NCI-H1048 (cell line): ENCODE data around the gene NYAP2.

Source experiments
- DNase-seq: peaks from one replicate; lab custom pipeline; 2025; lab: John Stamatoyannopoulos, UW

NYAP2 gene

DNA sequence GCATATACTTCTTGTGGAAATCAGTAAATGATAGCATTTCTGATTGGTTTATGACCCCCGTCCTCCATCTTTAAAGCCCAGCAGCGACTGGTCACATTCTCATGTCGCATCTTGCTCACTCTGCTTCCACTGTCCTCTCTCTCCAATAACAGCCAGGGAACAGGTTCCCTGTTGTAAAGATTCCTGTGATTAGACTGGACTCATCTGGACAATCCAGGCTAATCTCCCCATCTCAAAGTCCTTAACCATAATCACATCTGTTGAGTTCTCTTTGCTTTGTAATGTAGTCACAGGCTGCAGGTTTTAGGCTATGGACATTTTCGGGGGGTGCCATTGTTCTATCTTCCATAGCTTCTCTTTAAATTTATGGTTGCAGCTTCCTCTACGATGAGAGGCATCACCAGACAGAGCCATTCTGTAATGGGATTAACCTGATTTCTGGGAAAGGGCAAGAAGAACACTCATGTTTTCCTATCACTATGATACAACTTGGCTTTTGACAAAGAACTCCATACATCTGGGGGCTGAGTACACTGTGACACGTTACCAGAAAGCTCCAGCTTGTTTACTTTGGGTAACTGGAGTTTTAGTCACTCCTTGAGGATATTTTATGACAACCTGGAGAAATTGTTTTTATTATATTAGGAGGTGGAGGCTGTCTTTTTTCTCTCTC lies 159.0 kb downstream of the NYAP2 start:
- DNase-seq, result no peak

- no peak for DNase-seq
Observed at GRCh38 chr2:225559072-225559415, 159.5 kb downstream of the NYAP2 start.

DNA sequence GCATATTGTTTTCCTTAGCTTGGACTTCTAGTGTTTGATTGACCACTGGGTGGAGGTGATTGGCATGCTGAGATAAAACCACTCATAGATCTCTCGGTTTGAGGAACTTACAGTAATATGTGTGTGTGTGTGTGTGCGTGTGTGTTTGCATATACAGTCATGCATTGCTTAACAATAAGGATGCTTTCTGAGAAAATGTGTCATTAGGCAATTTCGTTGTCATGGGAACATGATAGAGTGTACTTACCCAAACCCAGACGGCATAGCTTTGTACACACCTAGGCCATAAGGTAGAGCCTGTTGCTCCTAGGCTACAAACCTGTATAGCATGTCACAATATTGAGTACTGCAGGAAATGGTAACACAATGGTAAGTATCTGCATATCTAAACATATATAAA lies 167.3 kb downstream of the NYAP2 start:
- DNase-seq, result no peak

DNA sequence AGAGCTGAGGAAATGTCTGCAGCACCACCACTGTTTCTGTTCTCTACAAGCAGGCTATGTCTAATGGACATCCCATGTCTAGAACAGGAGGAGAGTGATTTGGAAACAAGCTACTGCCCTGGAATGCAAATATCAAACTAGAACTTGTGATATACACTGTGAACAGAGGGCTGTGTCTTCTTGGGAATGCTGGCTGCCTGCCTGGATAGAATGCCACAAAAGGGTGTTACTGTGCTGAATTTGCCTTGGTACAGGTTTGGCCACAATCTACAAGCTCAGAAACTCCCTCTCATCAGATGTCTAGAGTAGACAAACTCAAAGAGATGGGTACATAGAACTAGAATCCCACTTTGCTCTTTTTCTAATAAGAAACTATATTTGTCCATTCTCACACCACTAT lies 170.5 kb downstream of the NYAP2 start:
- DNase-seq, result no peak

- DNase-seq, result no peak
Observed at GRCh38 chr2:225573603-225574002, 174.1 kb downstream of the NYAP2 start.

- DNase-seq, result no peak
Observed at GRCh38 chr2:225574582-225575138, 175.2 kb downstream of the NYAP2 start.

DNA sequence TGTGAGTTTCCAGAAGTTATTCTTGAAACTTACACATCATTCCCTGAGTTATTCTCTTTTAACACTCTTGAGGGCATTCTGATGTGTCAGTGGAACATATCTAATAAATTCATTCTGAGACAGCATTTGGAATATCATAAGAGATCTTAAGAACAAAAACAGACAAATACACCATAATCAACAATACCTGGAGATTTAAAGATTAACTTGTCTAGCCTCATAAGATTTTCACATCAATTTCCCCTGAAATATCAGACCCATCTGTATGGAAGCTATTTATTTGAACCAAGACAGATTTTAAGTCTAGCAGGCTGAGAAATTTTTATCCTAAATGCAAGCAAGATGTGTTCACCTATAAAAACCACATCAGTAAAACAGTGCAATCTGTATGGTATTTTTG lies 181.6 kb downstream of the NYAP2 start:
- DNase-seq, result no peak

DNA sequence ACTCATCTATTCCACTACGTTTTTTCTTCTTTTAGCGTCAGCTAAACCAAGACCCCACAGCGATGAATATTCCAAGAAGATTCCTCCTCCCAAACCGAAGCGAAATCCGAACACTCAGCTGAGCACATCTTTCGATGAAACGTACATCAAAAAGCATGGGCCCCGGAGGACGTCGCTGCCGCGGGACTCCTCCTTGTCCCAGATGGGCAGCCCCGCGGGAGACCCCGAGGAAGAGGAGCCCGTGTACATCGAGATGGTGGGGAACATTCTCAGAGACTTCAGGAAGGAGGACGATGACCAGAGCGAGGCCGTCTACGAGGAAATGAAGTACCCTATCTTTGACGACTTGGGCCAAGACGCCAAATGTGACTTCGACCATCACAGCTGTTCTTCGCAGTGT lies 182.4 kb downstream of the NYAP2 start:
- no peak for DNase-seq

- DNase-seq, result no peak
Observed at GRCh38 chr2:225582355-225583116, 183.0 kb downstream of the NYAP2 start.

DNA sequence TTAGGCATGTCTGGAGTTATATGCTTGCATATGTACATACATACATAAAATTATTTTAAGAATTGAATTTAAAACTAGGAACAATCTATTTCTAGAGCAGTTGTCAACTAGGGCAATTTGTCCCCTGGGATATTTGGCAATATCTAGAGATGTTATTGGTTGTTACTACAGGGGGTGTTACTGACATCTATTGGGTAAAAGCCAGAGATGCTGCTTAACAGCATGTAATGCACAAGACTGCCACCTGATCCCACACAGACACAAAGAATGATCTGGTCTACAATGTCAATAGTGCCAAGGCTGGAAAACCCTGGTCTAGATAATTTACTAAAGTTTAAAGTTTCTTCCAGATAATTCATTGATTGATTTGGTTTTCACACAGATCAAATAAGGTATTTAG lies 185.3 kb downstream of the NYAP2 start:
- DNase-seq, result no peak

DNA sequence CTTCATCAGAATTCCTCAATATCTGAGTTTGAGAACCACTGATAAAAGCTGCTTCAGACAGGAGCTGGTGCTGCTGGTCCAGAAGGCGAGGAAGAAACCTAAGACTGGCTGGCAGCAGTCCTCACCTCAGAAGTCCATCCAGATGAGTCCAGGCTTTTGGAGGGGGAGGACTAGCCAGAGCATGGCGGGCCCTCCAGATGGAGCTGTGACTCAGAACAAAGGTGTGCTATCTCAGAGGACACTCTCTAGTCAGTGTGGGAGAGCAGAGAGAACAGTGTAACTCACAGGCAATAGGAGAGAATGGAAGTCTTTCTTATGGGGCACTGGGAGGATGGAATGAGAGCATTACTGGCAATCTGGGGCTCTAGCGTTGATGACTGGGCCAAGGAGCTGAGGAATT lies 191.4 kb downstream of the NYAP2 start:
- no peak for DNase-seq

GRCh38 chr2:225597911-225598310 lies 198.4 kb downstream of the NYAP2 start:
- DNase-seq, result no peak

- DNase-seq, result no peak
Observed at GRCh38 chr2:225598426-225598825, 198.9 kb downstream of the NYAP2 start.

GRCh38 chr2:225598897-225599296 lies 199.4 kb downstream of the NYAP2 start:
- no peak for DNase-seq

DNA sequence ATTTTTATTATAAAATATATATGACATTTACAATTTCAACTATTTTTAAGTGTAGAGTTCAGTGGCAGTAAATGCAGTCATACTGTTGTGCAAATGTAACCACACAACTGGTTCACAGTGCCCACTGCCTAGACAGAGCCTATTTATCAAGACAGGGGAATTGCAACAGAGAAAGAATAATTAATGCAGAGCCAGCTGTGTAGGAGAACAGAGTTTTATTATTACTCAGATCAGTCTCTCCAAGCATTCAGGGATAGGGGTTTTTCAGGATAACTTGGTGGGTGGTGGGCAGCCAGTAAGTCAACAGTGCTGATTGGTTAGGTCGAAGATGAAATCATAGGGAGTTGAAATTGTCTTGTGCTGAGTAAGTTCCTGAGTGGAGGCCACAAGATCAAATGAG lies 200.3 kb downstream of the NYAP2 start:
- DNase-seq, result no peak

DNA sequence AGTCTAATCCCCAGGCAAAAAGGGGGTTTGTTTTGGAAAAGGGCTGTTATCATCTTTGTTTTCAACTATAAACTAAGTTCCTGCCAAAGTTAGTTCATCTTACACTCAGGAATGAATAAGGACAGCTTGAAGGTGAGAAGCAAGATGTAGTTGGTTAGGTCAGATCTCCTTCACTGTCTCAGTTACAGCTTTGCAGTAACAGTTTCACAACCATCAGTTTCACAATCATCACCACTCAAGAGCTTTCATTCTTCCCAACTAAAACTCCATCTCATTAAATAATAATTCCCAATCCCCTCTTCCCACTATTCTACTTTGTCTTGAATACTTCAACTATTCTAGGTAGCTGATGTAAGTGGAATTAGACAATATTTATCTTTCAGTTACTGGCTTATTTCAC lies 200.9 kb downstream of the NYAP2 start:
- no peak for DNase-seq

GRCh38 chr2:225600865-225601264 lies 201.4 kb downstream of the NYAP2 start:
- DNase-seq, result no peak

DNA sequence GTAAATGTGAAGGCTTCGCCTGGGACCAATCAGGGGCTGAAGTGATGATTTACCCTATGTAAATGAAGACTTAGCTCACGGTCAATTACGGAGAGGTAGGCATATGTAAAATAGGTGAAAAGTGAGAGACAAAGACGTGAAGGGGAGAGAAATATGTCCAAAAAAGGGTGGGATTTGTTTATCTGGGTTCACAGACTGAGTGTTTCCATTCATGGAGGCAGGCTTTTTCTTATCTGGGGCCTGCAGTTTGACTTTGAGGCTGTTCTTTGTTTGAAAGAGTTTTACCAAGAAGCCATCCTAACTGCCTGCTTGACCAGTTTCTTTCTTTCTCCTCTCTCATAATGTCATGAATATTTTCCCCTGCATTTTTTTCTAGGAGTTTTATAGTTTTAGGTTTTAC lies 202.7 kb downstream of the NYAP2 start:
- no peak for DNase-seq

DNA sequence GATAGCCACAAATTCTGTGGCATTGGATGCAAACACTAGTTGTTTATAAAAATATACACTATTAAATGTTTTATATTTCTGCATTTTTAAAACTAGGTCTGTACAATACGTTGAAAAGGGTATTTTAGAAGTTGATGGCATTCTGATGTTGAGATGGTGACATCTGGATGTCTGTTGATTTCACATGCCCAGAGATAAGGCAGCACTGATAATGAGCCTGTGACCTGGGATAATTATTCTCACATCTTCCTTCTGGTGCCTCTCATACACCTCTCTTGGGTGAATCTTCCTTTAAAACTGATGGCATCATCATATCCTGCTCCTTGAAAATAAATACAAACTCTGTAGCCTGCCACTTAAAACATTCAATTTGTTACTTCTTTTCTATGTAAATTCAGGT lies 208.6 kb downstream of the NYAP2 start:
- no peak for DNase-seq

DNA sequence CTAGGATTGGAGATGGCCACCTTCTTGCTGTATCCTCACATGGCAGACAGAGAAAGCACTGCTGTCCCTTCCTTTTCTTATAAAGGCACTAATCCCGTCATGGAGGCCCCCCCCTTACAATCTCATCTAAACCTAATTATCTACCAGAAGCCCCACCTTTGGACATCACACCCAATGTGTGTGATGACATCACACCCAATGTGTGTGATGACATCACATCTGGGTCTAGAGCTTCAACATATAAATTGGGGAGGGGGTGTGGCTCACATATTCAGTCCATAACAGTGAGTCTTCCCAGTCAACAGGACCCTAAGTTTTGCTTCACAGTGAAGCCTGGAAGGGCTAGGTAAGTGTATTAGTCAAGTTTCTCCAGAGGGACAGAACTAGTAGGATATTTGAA lies 213.1 kb downstream of the NYAP2 start:
- no peak for DNase-seq

DNA sequence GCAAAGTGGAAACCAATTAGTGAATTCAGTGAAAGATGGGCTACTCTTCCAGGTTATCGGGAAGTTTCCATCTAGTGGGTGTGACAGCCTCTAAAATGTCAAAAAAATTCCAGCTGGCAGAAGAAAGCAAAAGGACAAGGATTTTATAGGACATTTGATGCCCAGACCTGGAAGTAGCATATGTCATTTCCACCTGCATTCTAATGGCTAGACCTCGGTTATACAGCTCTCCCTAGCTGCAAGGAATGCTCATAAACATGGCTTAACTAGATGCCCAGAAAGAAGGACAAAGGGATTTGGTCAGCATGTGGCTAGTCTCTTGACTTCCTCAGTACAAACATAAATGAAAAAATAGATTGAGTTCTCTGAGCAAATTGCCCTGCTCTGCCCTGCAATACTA lies 215.4 kb downstream of the NYAP2 start:
- no peak for DNase-seq

- DNase-seq, result no peak
Observed at GRCh38 chr2:225615514-225615913, 216.0 kb downstream of the NYAP2 start.

DNA sequence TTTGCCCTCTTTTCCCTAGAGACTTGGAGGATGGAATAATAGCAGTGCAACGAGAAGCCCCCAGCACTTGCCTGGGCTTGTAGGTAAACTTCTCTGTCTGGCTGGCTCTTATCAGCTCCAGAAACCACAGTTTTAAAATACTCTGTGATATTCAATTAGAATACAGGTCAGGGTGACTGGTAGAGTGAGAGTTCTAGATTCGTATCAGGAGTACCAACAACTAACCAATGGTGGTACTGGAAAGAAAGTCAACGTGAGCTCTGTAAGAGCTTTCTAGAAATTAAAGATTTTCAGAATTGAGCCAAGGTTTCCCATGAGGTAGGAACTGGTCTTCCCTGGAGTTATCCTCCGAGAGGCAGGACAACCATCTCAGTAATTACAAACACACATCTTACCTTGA lies 216.9 kb downstream of the NYAP2 start:
- no peak for DNase-seq

GRCh38 chr2:225616848-225617247 lies 217.3 kb downstream of the NYAP2 start:
- DNase-seq, result no peak
